ENCODE results near the gene TOX3. TPM values are rescaled to one million over a fixed set of nuclear protein-coding genes. Genes with fewer than 3 reads are reported as not detected.

The TOX3 gene
- total RNA-seq (2014; rRNA removed; shearing (Covaris generic)) (not detected in 2 replicates), polyA plus RNA-seq (2016; fragmentation: Nextera tagmentation; extraction: Ambion mirVana) (not detected in 2 replicates)

DNA sequence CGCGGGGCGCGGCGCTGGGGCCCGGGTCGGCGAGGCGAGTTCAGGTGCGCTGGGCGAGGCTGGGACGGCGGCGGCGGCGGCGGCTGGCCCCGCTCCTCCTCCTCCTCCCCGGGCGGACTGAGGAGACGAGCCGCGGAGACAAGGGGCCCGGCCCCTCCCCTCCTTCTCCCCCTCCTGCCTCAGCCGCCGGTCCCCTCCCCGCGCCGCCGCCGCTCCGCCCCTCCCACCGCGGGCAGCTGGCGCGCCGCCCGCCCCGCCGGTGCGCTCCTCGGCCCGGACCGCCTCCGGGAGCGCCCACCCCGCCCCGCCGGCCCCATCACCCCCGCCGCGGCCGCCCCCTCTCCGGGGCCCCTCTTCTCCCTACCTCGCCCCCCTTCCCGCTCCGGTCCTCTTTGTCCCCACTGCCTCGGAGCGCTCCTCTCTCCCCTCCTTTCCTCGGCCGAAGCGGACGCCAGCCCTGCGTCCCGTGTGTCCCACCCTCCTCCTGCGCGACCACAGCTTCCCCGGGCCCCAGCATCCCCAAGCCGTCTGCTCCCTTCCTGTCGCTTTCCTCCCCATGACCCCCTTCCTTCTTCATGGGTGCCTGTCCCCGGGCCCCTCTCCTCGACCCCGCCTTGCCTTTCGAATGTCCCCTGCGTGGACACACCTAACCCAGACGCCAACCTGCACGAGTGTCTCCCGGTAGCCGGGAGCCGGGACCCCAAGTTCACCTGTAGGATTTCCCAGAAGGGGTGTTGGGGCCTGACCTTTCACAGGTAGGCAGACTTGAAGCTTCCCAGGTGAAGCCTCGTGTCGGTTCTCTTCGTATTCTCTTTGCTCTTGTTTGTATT, at the start of gene TOX3:
TSS of gene TOX3 (minus strand) at position 140 of the 830 bp plus-strand sequence. CDS start 420 bp downstream, outside the sequence.
- no peaks in the 10 kb centered on the region for H3F3A ChIP-seq (ENCODE audit: insufficient read depth)
- no peak within 1 kb of the TSS for H3K4me3 ChIP-seq
- H3K4me1 ChIP-seq (ENCODE audit: insufficient read depth), result no peaks in the 10 kb centered on the region
- no peaks in the 10 kb centered on the region for H3K36me3 ChIP-seq (ENCODE audit: low read depth)
- H3K9me3 ChIP-seq (ENCODE audit: low read depth), result no peaks in the 10 kb centered on the region
- H3K9me2 ChIP-seq (ENCODE audit: insufficient read depth), result no peaks in the 10 kb centered on the region
- H3K27ac ChIP-seq, result no peak within 1 kb of the TSS
- WGBS, 2 experiments (ENCODE audit: low coverage in 1 of 2, low lambda C conversion rate in 2 of 2, missing lambda C conversion rate in 2 of 2), result 9 to 41% methylated on average over 12 to 80 of the region's 83 CpGs
- no peak for TF ChIP-seq EZH2phosphoT487 (IDR thresholded peaks at IDR 0.05; ENCODE audit: insufficient read depth, low read depth)
- no peak for TF ChIP-seq EZH2 (IDR thresholded peaks at IDR 0.05; ENCODE audit: insufficient read depth, poor library complexity, severe bottlenecking)
- H3K27me3 ChIP-seq (replicated peaks; ENCODE audit: insufficient read depth), result peaks cover 42% of the 10 kb centered on the region
- H3K4me2 ChIP-seq (ENCODE audit: unreplicated experiment), result no peak within 1 kb of the TSS
- no peaks in the 10 kb centered on the region for H3K79me2 ChIP-seq (ENCODE audit: insufficient read depth)
- in situ Hi-C loops (cut with MboI), result no loop called here
- no peak within 1 kb of the TSS for H3K9ac ChIP-seq
- DNase-seq, result peak; percentile 1
- H4K20me1 ChIP-seq (ENCODE audit: insufficient read depth), result no peaks in the 10 kb centered on the region
- H2AFZ ChIP-seq, result no peak within 1 kb of the TSS

DNA sequence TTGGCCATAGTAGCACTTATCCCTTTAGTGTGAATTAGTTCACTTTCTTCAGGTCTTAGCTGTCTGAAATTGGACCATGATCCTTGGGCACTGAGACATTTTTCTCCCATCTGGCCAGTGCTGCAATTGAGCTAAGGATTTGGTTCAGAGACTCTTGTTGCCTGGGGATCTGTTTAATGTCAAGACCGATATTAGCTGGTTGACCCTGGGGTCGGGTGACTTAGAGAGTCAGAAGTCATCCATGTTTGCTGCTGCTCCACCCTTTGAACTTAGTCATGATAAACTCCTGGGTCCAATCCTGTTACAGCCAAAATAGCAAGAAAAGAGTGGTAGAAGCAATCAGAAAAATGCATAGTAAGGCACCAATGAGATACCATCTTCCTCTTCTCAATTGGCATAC, 45.8 kb upstream of the TOX3 start:
- Histone ChIP-seq H3F3A (ENCODE audit: insufficient read depth) (no peaks in the 10 kb centered on the region), H3K9me3 (ENCODE audit: low read depth) (no peaks in the 10 kb centered on the region), H2AFZ (no peak overlapping the region), H3K9ac (no peak overlapping the region), H3K27me3 (replicated peaks; ENCODE audit: insufficient read depth) (no peaks in the 10 kb centered on the region), H3K27ac (no peak overlapping the region), H3K4me1 (ENCODE audit: insufficient read depth) (no peaks in the 10 kb centered on the region), H3K36me3 (ENCODE audit: low read depth) (no peaks in the 10 kb centered on the region), H4K20me1 (ENCODE audit: insufficient read depth) (no peaks in the 10 kb centered on the region), H3K79me2 (ENCODE audit: insufficient read depth) (no peaks in the 10 kb centered on the region), H3K4me3 (no peak overlapping the region), H3K4me2 (ENCODE audit: unreplicated experiment) (no peak overlapping the region), H3K9me2 (ENCODE audit: insufficient read depth) (no peaks in the 10 kb centered on the region)
- WGBS, 2 experiments (ENCODE audit: low coverage in 1 of 2, low lambda C conversion rate in 2 of 2, missing lambda C conversion rate in 2 of 2), result 9 to 26% methylated on average over 2 of the region's 2 CpGs
- DNase-seq, result no peak
- no peak for TF ChIP-seq EZH2phosphoT487 (IDR thresholded peaks at IDR 0.05; ENCODE audit: insufficient read depth, low read depth)
- no peak for TF ChIP-seq EZH2 (IDR thresholded peaks at IDR 0.05; ENCODE audit: insufficient read depth, poor library complexity, severe bottlenecking)
- in situ Hi-C loops (cut with MboI), result no loop called here

DNA sequence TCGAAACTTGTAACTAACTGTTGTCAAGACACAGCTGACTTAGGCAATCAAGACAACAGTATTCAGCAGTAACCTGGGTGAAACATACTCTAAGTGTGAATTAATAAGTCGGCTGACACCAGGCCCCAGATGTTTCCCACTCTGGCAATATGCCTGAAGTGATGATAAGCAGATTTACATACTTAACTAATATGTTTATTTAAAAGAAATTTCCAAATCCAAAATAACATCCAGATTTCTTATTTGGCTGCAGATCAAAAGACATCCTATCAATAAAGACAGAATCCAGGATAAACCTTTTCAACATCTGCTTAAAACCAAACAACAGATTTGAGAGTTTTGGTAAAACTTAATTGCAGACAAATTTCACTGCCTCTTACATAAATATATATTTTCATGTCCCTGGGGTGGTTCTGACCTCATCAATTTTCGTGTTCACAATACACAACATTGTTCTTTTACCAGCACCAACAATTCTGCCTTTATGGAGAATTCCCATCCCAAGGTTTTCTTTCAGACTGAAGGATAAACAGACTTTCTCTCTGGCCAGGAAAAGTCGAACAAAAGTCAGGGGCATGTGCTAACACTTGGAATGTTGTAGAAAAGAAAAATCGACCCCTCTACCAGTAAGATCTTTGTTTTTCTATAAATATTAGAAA, 45.1 kb upstream of the TOX3 start:
- no peaks in the 10 kb centered on the region for H3K79me2 ChIP-seq (ENCODE audit: insufficient read depth)
- TF ChIP-seq EZH2 (IDR thresholded peaks at IDR 0.05; ENCODE audit: insufficient read depth, poor library complexity, severe bottlenecking), result no peak
- TF ChIP-seq EZH2phosphoT487 (IDR thresholded peaks at IDR 0.05; ENCODE audit: insufficient read depth, low read depth), result no peak
- no peaks in the 10 kb centered on the region for H3K4me1 ChIP-seq (ENCODE audit: insufficient read depth)
- H3K4me3 ChIP-seq, result no peak overlapping the region
- H3K27me3 ChIP-seq (replicated peaks; ENCODE audit: insufficient read depth), result no peaks in the 10 kb centered on the region
- no peaks in the 10 kb centered on the region for H3K36me3 ChIP-seq (ENCODE audit: low read depth)
- in situ Hi-C loops (cut with MboI), result no loop called here
- no peak overlapping the region for H3K9ac ChIP-seq
- no peak overlapping the region for H3K27ac ChIP-seq
- H3F3A ChIP-seq (ENCODE audit: insufficient read depth), result no peaks in the 10 kb centered on the region
- no peaks in the 10 kb centered on the region for H4K20me1 ChIP-seq (ENCODE audit: insufficient read depth)
- no peak for DNase-seq
- H3K9me3 ChIP-seq (ENCODE audit: low read depth), result no peaks in the 10 kb centered on the region
- no peak overlapping the region for H3K4me2 ChIP-seq (ENCODE audit: unreplicated experiment)
- no peaks in the 10 kb centered on the region for H3K9me2 ChIP-seq (ENCODE audit: insufficient read depth)
- no peak overlapping the region for H2AFZ ChIP-seq
- 3% methylated on average over 5 of the region's 5 CpGs for WGBS, 2 experiments (ENCODE audit: low coverage in 1 of 2, low lambda C conversion rate in 2 of 2, missing lambda C conversion rate in 2 of 2)

DNA sequence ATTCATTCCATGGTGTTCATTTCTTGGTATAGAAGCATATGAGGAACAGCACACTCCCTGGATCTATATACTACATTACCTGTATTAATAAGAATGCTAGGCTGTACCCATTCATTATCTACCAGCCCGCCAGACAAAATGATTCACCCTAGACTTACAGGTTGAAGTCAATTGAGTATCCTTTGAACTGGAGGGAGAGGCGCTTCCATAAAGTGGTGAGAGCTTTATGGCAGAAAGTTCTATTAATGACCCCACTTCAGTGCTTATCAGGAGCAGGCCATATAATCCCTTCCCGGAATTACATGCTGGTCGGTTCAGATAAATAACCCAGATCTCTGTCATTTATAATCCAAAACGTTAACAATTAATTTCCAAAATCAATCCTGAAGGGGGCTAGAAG, 44.5 kb upstream of the TOX3 start:
- no peak for DNase-seq
- no peaks in the 10 kb centered on the region for H3K9me2 ChIP-seq (ENCODE audit: insufficient read depth)
- H3K4me1 ChIP-seq (ENCODE audit: insufficient read depth), result no peaks in the 10 kb centered on the region
- no peak overlapping the region for H3K27ac ChIP-seq
- no peak overlapping the region for H3K4me2 ChIP-seq (ENCODE audit: unreplicated experiment)
- H3K4me3 ChIP-seq, result no peak overlapping the region
- H3K27me3 ChIP-seq (replicated peaks; ENCODE audit: insufficient read depth), result no peaks in the 10 kb centered on the region
- H3F3A ChIP-seq (ENCODE audit: insufficient read depth), result no peaks in the 10 kb centered on the region
- in situ Hi-C loops (cut with MboI), result no loop called here
- 23 to 26% methylated on average over 5 of the region's 5 CpGs for WGBS, 2 experiments (ENCODE audit: low coverage in 1 of 2, low lambda C conversion rate in 2 of 2, missing lambda C conversion rate in 2 of 2)
- TF ChIP-seq EZH2 (IDR thresholded peaks at IDR 0.05; ENCODE audit: insufficient read depth, poor library complexity, severe bottlenecking) (no peak), EZH2phosphoT487 (IDR thresholded peaks at IDR 0.05; ENCODE audit: insufficient read depth, low read depth) (no peak)
- H3K9me3 ChIP-seq (ENCODE audit: low read depth), result no peaks in the 10 kb centered on the region
- no peak overlapping the region for H3K9ac ChIP-seq
- no peaks in the 10 kb centered on the region for H3K79me2 ChIP-seq (ENCODE audit: insufficient read depth)
- H4K20me1 ChIP-seq (ENCODE audit: insufficient read depth), result no peaks in the 10 kb centered on the region
- H3K36me3 ChIP-seq (ENCODE audit: low read depth), result no peaks in the 10 kb centered on the region
- no peak overlapping the region for H2AFZ ChIP-seq
